Duodenal mucosa (tissue), 2 donors: Measurements from ENCODE around the gene PLXDC1.

Experiments used
- H3K27ac ChIP-seq: one replicate; pipeline ENCODE4 v1.7.0; 2013; ENCODE audit warnings: low read depth, low read length
- H3K27me3 ChIP-seq, 2 donors: one replicate each; pipeline ENCODE4 v1.7.0; 2013; ENCODE audit warnings: low read length in 2 of 2, control low read depth in 1 of 2; ENCODE audit not compliant: insufficient read depth in 2 of 2, control insufficient read depth in 1 of 2
- H3K36me3 ChIP-seq, 2 donors: one replicate each; pipeline ENCODE4 v1.7.0; 2013; ENCODE audit warnings: low read length in 2 of 2, control low read depth in 1 of 2; ENCODE audit not compliant: insufficient read depth in 2 of 2, control insufficient read depth in 1 of 2
- H3K4me1 ChIP-seq, 2 donors: one replicate each; pipeline ENCODE4 v1.7.0; 2013; ENCODE audit warnings: low read length in 2 of 2, control low read depth in 1 of 2; ENCODE audit not compliant: insufficient read depth in 2 of 2, control insufficient read depth in 1 of 2
- H3K4me3 ChIP-seq, 2 donors: one replicate each; pipeline ENCODE4 v1.7.0; 2013; ENCODE audit warnings: low read length in 2 of 2, low read depth in 1 of 2
- H3K9ac ChIP-seq, 2 donors: one replicate each; pipeline ENCODE4 v1.7.0; 2013; ENCODE audit warnings: low read length in 2 of 2, low read depth in 1 of 2
- H3K9me3 ChIP-seq, 2 donors: one replicate each; pipeline ENCODE4 v1.7.0; 2013; ENCODE audit warnings: low read length in 2 of 2, control low read depth in 1 of 2; ENCODE audit not compliant: control insufficient read depth in 1 of 2

The PLXDC1 gene

DNA sequence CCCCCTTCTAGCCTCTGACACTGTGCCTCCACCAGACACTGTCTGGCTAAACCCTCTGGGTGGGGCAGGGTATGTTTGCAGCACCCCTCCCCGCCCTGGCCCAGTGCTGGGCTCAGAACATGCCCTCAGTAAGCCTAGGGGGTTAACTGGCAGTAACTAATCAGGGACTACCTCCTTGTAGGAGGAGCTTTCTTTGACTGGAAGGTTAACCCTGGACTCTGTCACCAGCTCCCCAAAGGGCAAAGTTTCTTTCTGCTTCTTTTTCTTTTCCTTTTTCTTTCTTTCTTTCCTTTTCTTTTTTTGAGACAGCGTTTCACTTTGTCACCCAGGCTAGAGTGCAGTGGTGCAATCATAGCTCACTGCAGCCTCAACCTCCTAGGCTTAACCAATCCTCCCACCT is 76.8 kb downstream of the PLXDC1 start:
- Histone ChIP-seq H3K9ac (no peak overlapping the region), H3K4me3 (no peak overlapping the region), H3K27me3 (no peaks in the 10 kb centered on the region), H3K9me3 (no peaks in the 10 kb centered on the region), H3K4me1 (peaks cover 6 to 8% of the 10 kb centered on the region in 2 donors), H3K27ac (no peak overlapping the region), H3K36me3 (no peaks in the 10 kb centered on the region)

DNA sequence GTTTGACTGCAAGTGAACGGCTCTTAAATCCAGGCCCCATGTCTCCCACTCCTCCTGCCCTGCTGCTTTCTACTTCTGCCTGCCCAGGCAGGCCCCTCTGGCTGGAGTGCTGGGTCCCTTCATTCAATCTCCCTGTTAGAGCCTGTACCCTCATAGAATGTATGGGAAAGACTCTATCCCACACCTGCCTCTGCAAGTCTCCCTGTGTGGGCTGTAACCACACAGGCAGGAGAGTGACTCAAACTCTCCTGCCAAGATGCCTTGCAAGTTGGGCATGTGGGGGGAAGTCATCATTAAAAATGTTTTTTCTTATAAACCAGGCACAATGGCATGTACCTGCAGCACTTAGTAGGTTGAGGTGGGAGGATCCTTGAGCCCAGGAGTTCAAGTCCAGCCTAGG is 77.5 kb downstream of the PLXDC1 start:
- H3K4me3 ChIP-seq = no peak overlapping the region
- peaks cover 6 to 8% of the 10 kb centered on the region in 2 donors for H3K4me1 ChIP-seq
- H3K27ac ChIP-seq = no peak overlapping the region
- H3K9me3 ChIP-seq = no peaks in the 10 kb centered on the region
- H3K9ac ChIP-seq = no peak overlapping the region
- H3K27me3 ChIP-seq = no peaks in the 10 kb centered on the region
- no peaks in the 10 kb centered on the region for H3K36me3 ChIP-seq

- Histone ChIP-seq H3K9ac (no peak overlapping the region), H3K4me3 (no peak overlapping the region), H3K4me1 (peaks cover 6 to 8% of the 10 kb centered on the region in 2 donors), H3K36me3 (no peaks in the 10 kb centered on the region), H3K27me3 (no peaks in the 10 kb centered on the region), H3K27ac (no peak overlapping the region), H3K9me3 (no peaks in the 10 kb centered on the region)
These were observed 78.1 kb downstream of the PLXDC1 start for GRCh38 chr17:39073353-39073752.

- Histone ChIP-seq H3K27ac (no peak overlapping the region), H3K9me3 (no peaks in the 10 kb centered on the region), H3K4me1 (peaks cover 6 to 8% of the 10 kb centered on the region in 2 donors), H3K36me3 (no peaks in the 10 kb centered on the region), H3K9ac (no peak overlapping the region), H3K4me3 (no peak overlapping the region), H3K27me3 (no peaks in the 10 kb centered on the region)
These were observed 79.9 kb downstream of the PLXDC1 start for GRCh38 chr17:39071573-39071972.

DNA sequence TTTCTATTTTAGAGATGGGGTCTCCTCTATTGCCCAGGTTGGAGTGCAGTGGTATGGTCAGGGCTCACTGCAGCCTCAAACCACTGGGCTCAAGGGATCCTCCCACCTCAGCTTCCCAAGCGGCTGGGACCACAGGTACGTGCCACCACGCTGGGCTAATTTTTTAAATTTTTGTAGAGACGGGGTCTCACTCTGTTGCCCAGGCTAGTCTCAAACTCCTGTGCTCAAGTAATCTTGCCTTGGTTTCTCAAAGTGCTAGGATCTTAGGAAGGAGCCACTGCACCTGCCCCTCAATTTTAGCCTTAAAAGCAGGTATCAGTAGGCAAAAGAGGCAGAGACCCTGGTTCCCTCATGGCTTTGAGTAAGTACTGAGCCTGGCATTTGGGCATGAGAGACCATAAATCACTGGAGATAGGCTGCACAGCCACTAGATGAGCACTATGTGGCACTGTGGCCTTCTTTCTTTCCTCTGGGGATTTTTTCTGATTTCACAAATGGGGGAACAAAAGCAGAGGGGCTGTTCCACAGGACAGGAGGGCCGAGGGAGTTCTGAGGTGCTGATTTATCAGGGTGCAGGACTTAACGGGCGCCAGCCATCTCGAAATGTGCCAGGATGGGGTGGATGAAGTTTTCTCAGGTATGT is 82.2 kb downstream of the PLXDC1 start:
- Histone ChIP-seq H3K9ac (no peak overlapping the region), H3K36me3 (no peaks in the 10 kb centered on the region), H3K4me3 (no peak overlapping the region), H3K27ac (no peak overlapping the region), H3K9me3 (no peaks in the 10 kb centered on the region), H3K4me1 (peaks cover 0 to 1% of the 10 kb centered on the region in 2 donors), H3K27me3 (no peaks in the 10 kb centered on the region)

- Histone ChIP-seq H3K36me3 (no peaks in the 10 kb centered on the region), H3K4me1 (no peaks in the 10 kb centered on the region), H3K9ac (no peak overlapping the region), H3K27ac (no peak overlapping the region), H3K27me3 (no peaks in the 10 kb centered on the region), H3K9me3 (no peaks in the 10 kb centered on the region), H3K4me3 (no peak overlapping the region)
These were observed 86.6 kb downstream of the PLXDC1 start for GRCh38 chr17:39064819-39065218.

DNA sequence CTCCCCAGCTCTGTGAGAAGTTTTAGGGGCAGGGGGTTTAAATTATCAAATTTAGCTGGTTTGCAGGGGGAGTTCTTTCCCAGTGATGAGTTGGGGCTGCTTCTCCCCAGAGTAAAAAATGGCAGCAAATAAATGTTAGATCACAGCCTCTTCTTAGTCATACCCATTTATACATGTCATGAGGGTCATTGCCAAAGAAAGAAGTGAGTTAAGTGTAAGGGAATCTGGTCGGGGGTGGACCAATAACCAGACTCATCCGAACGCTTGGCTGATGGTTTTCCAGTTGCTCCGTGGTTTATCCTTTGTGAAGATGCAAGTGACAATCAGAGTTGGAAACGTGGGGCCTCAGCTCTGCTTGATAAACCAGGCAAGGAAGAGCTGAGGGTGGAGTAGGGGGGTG is 87.1 kb downstream of the PLXDC1 start:
- no peak overlapping the region for H3K9ac ChIP-seq
- H3K27ac ChIP-seq = no peak overlapping the region
- no peaks in the 10 kb centered on the region for H3K36me3 ChIP-seq
- no peak overlapping the region for H3K4me3 ChIP-seq
- H3K27me3 ChIP-seq = no peaks in the 10 kb centered on the region
- H3K9me3 ChIP-seq = no peaks in the 10 kb centered on the region
- no peaks in the 10 kb centered on the region for H3K4me1 ChIP-seq

DNA sequence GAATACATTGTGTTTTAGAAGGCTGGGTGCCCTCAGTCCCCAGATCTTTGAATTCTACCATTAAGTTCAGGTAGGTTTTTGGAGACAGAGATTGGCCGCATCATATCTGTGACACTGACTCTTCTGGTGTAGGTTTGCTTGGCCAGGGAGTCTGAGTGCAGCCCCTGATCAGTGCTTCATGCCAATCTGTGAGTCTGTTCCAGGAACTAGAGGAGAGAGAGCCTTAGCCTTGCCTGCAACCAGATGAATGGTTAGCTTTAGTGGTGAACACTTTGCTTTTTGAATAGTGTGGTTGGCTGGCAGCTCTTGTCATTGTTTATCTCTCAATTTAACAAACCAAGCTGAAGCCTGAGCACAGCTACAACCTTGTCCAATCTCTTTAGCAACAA is 87.8 kb downstream of the PLXDC1 start:
- Histone ChIP-seq H3K27ac (no peak overlapping the region), H3K4me1 (peaks cover 0 to under 1% of the 10 kb centered on the region in 2 donors), H3K36me3 (no peaks in the 10 kb centered on the region), H3K27me3 (no peaks in the 10 kb centered on the region), H3K4me3 (no peak overlapping the region), H3K9me3 (no peaks in the 10 kb centered on the region), H3K9ac (no peak overlapping the region)

- Histone ChIP-seq H3K27me3 (no peaks in the 10 kb centered on the region), H3K4me3 (no peak overlapping the region), H3K9me3 (no peaks in the 10 kb centered on the region), H3K4me1 (peaks cover 0 to 7% of the 10 kb centered on the region in 2 donors), H3K9ac (no peak overlapping the region), H3K27ac (no peak overlapping the region), H3K36me3 (no peaks in the 10 kb centered on the region)
These were observed 88.4 kb downstream of the PLXDC1 start for GRCh38 chr17:39062846-39063680.

DNA sequence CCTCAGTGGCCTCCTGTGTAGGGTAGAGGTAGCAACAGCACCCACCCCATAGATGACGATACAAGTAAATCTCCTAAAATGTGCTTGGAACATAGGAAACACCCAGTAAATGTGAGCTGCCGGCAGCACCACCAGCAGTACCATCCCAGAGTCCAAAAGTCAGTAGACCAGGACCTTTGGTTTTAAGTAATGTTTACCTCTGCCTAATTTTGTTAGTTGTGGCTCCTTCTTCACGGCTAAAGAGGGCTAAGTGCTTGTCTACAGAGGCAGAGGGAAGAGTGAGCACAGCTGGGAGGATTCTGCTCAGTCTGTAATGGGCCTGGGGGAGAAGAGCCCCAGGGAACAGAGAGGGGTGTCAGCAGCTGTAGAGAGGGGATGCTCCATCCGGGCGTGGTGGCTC is 92.9 kb downstream of the PLXDC1 start:
- Histone ChIP-seq H3K27me3 (no peaks in the 10 kb centered on the region), H3K4me1 (peaks cover 11 to 15% of the 10 kb centered on the region in 2 donors), H3K27ac (no peak overlapping the region), H3K9ac (no peak overlapping the region), H3K36me3 (no peaks in the 10 kb centered on the region), H3K9me3 (no peaks in the 10 kb centered on the region), H3K4me3 (no peak overlapping the region)
